Osteocyte (in vitro differentiated cells): Measurements from ENCODE around the gene PHACTR1. TPM values are rescaled to one million over a fixed set of nuclear protein-coding genes. Genes with fewer than 3 reads are reported as not detected.

ENCODE experiments used
- DNase-seq: peaks from one replicate; pipeline ENCODE4 v3.0.0; 2021; ENCODE audit warnings: mixed read lengths; ENCODE audit not compliant: unreplicated experiment; ENCODE audit errors: extremely low spot score
- H3K27ac Mint-ChIP-seq: one replicate; pipeline ENCODE4 v1.8.0; 2021; ENCODE audit warnings: mild to moderate bottlenecking, mixed read lengths; ENCODE audit not compliant: unreplicated experiment
- H3K27me3 Mint-ChIP-seq: one replicate; pipeline ENCODE4 v1.8.0; 2021; ENCODE audit warnings: mixed read lengths; ENCODE audit not compliant: unreplicated experiment
- H3K36me3 Mint-ChIP-seq: one replicate; pipeline ENCODE4 v1.8.0; 2021; ENCODE audit warnings: mixed read lengths; ENCODE audit not compliant: unreplicated experiment
- H3K4me1 Mint-ChIP-seq: one replicate; pipeline ENCODE4 v1.8.0; 2021; ENCODE audit warnings: mixed read lengths; ENCODE audit not compliant: unreplicated experiment
- H3K4me3 Mint-ChIP-seq: one replicate; pipeline ENCODE4 v1.8.0; 2021; ENCODE audit warnings: mild to moderate bottlenecking, moderate library complexity, mixed read lengths; ENCODE audit not compliant: unreplicated experiment
- H3K9me3 Mint-ChIP-seq: one replicate; pipeline ENCODE4 v1.8.0; 2021; ENCODE audit warnings: mixed read lengths; ENCODE audit not compliant: unreplicated experiment
- CTCF ChIP-seq: fragments of 200-600 bp; sonication (generic); IDR thresholded peaks from 2 replicates; pipeline ENCODE4 v1.5.0; 2021; ENCODE audit warnings: antibody characterized with exemption, mild to moderate bottlenecking, moderate library complexity
- total RNA-seq: library from RNA; stranded (reverse); gene quantifications from 2 replicates; pipeline ENCODE4 v1.2.1, GENCODE V29; 2021

The PHACTR1 gene
- total RNA-seq, 1 donor from 2014 or later: 1.0 TPM

GRCh38 chr6:12984776-12985175, 268.2 kb downstream of the PHACTR1 start:
- no peak for TF ChIP-seq CTCF
- Mint-ChIP-seq H3K36me3 (no peaks in the 10 kb centered on the region), H3K4me3 (no peak overlapping the region), H3K27ac (no peak overlapping the region), H3K9me3 (peaks cover 9% of the 10 kb centered on the region), H3K27me3 (no peaks in the 10 kb centered on the region), H3K4me1 (no peaks in the 10 kb centered on the region)
- DNase-seq: no peak

- Mint-ChIP-seq H3K4me3 (no peak overlapping the region), H3K4me1 (no peaks in the 10 kb centered on the region), H3K9me3 (peaks cover 5% of the 10 kb centered on the region), H3K36me3 (no peaks in the 10 kb centered on the region), H3K27me3 (no peaks in the 10 kb centered on the region), H3K27ac (no peak overlapping the region)
- no peak for DNase-seq
- no peak for TF ChIP-seq CTCF
These were observed 271.2 kb downstream of the PHACTR1 start for GRCh38 chr6:12987783-12988182.

GRCh38 chr6:12990162-12990561, 273.6 kb downstream of the PHACTR1 start:
- Mint-ChIP-seq H3K27me3 (peaks cover 8% of the 10 kb centered on the region), H3K27ac (no peak overlapping the region), H3K36me3 (no peaks in the 10 kb centered on the region), H3K4me3 (no peak overlapping the region), H3K4me1 (no peaks in the 10 kb centered on the region), H3K9me3 (peaks cover 7% of the 10 kb centered on the region)
- no peak for TF ChIP-seq CTCF
- no peak for DNase-seq

GRCh38 chr6:12991435-12991834, 274.9 kb downstream of the PHACTR1 start:
- no peak overlapping the region for H3K27ac Mint-ChIP-seq
- peaks cover 7% of the 10 kb centered on the region for H3K9me3 Mint-ChIP-seq
- TF ChIP-seq CTCF: no peak
- no peaks in the 10 kb centered on the region for H3K36me3 Mint-ChIP-seq
- H3K27me3 Mint-ChIP-seq: peaks cover 13% of the 10 kb centered on the region
- H3K4me3 Mint-ChIP-seq: no peak overlapping the region
- H3K4me1 Mint-ChIP-seq: no peaks in the 10 kb centered on the region
- no peak for DNase-seq

GRCh38 chr6:12992770-12993169, 276.2 kb downstream of the PHACTR1 start:
- TF ChIP-seq CTCF: no peak
- Mint-ChIP-seq H3K9me3 (peaks cover 7% of the 10 kb centered on the region), H3K27me3 (peaks cover 13% of the 10 kb centered on the region), H3K4me1 (no peaks in the 10 kb centered on the region), H3K4me3 (no peak overlapping the region), H3K36me3 (no peaks in the 10 kb centered on the region), H3K27ac (no peak overlapping the region)
- no peak for DNase-seq
